ENCODE results near the gene WDR76. TPM values are rescaled to one million over a fixed set of nuclear protein-coding genes. Genes with fewer than 3 reads are reported as not detected.
A peak's percentile ranks its signal among the peaks of the same experiment; 100 is the strongest.

Gene WDR76
- total and polyA plus RNA-seq, 2 donors from 2014 or later = 0.73 to 4.8 TPM

GRCh38 chr15:43871835-43872234, 45.0 kb downstream of the WDR76 start:
- Histone ChIP-seq H3K9ac (ENCODE audit: low read length in 3 of 3) (no peak overlapping the region), H3K4me1 (ENCODE audit: control insufficient read depth in 2 of 3, insufficient read depth in 2 of 3, low read depth in 1 of 3, low read length in 3 of 3) (no peaks in the 10 kb centered on the region), H3K4me3 (ENCODE audit: low read length in 3 of 3) (no peak overlapping the region), H3K36me3 (ENCODE audit: control insufficient read depth in 2 of 3, insufficient read depth in 3 of 3, low read length in 3 of 3) (no peaks in the 10 kb centered on the region), H3K27ac (ENCODE audit: low read depth in 2 of 2, low read length in 2 of 2) (no peak overlapping the region), H3K9me3 (ENCODE audit: control insufficient read depth in 2 of 3, insufficient read depth in 1 of 3, low read length in 3 of 3) (no peaks in the 10 kb centered on the region), H3K27me3 (ENCODE audit: control insufficient read depth, insufficient read depth, low read length) (no peaks in the 10 kb centered on the region)
- DNase-seq (no peak), FAIRE-seq (no peak)
- TF ChIP-seq, protein P1, sequence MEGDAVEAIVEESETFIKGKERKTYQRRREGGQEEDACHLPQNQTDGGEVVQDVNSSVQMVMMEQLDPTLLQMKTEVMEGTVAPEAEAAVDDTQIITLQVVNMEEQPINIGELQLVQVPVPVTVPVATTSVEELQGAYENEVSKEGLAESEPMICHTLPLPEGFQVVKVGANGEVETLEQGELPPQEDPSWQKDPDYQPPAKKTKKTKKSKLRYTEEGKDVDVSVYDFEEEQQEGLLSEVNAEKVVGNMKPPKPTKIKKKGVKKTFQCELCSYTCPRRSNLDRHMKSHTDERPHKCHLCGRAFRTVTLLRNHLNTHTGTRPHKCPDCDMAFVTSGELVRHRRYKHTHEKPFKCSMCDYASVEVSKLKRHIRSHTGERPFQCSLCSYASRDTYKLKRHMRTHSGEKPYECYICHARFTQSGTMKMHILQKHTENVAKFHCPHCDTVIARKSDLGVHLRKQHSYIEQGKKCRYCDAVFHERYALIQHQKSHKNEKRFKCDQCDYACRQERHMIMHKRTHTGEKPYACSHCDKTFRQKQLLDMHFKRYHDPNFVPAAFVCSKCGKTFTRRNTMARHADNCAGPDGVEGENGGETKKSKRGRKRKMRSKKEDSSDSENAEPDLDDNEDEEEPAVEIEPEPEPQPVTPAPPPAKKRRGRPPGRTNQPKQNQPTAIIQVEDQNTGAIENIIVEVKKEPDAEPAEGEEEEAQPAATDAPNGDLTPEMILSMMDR (IDR thresholded peaks at IDR 0.05; ENCODE audit: borderline replicate concordance, extremely low read depth, insufficient read depth) = no peak
- intact Hi-C loops (cut with DNase I) = no loop called here

- Histone ChIP-seq H3K4me3 (ENCODE audit: low read length in 3 of 3) (no peak overlapping the region), H3K9ac (ENCODE audit: low read length in 3 of 3) (no peak overlapping the region), H3K27me3 (ENCODE audit: control insufficient read depth, insufficient read depth, low read length) (no peaks in the 10 kb centered on the region), H3K4me1 (ENCODE audit: control insufficient read depth in 2 of 3, insufficient read depth in 2 of 3, low read depth in 1 of 3, low read length in 3 of 3) (no peaks in the 10 kb centered on the region), H3K27ac (ENCODE audit: low read depth in 2 of 2, low read length in 2 of 2) (no peak overlapping the region), H3K36me3 (ENCODE audit: control insufficient read depth in 2 of 3, insufficient read depth in 3 of 3, low read length in 3 of 3) (no peaks in the 10 kb centered on the region), H3K9me3 (ENCODE audit: control insufficient read depth in 2 of 3, insufficient read depth in 1 of 3, low read length in 3 of 3) (no peaks in the 10 kb centered on the region)
- intact Hi-C loops (cut with DNase I) = no loop called here
- TF ChIP-seq, protein P1 (IDR thresholded peaks at IDR 0.05; ENCODE audit: borderline replicate concordance, extremely low read depth, insufficient read depth) = peak; percentile 35
- peak in 4 of 5 donors; percentile 51 to 86 (median 68) for DNase-seq
- FAIRE-seq = no peak
Observed at GRCh38 chr15:43872416-43873020, 45.7 kb downstream of the WDR76 start.

GRCh38 chr15:43873651-43874050, 46.8 kb downstream of the WDR76 start:
- DNase-seq (no peak), FAIRE-seq (no peak)
- H3K4me3 ChIP-seq (ENCODE audit: low read length in 3 of 3) = no peak overlapping the region
- TF ChIP-seq, protein P1 (IDR thresholded peaks at IDR 0.05; ENCODE audit: borderline replicate concordance, extremely low read depth, insufficient read depth) = no peak
- no peaks in the 10 kb centered on the region for H3K27me3 ChIP-seq (ENCODE audit: control insufficient read depth, insufficient read depth, low read length)
- no peak overlapping the region for H3K9ac ChIP-seq (ENCODE audit: low read length in 3 of 3)
- no peaks in the 10 kb centered on the region for H3K36me3 ChIP-seq (ENCODE audit: control insufficient read depth in 2 of 3, insufficient read depth in 3 of 3, low read length in 3 of 3)
- no peaks in the 10 kb centered on the region for H3K9me3 ChIP-seq (ENCODE audit: control insufficient read depth in 2 of 3, insufficient read depth in 1 of 3, low read length in 3 of 3)
- H3K27ac ChIP-seq (ENCODE audit: low read depth in 2 of 2, low read length in 2 of 2) = no peak overlapping the region
- intact Hi-C loops (cut with DNase I) = no loop called here
- H3K4me1 ChIP-seq (ENCODE audit: control insufficient read depth in 2 of 3, insufficient read depth in 2 of 3, low read depth in 1 of 3, low read length in 3 of 3) = no peaks in the 10 kb centered on the region

GRCh38 chr15:43876872-43877271, 50.1 kb downstream of the WDR76 start:
- intact Hi-C loops (cut with DNase I) = no loop called here
- Histone ChIP-seq H3K4me3 (ENCODE audit: low read length in 3 of 3) (no peak overlapping the region), H3K36me3 (ENCODE audit: control insufficient read depth in 2 of 3, insufficient read depth in 3 of 3, low read length in 3 of 3) (no peaks in the 10 kb centered on the region), H3K4me1 (ENCODE audit: control insufficient read depth in 2 of 3, insufficient read depth in 2 of 3, low read depth in 1 of 3, low read length in 3 of 3) (no peaks in the 10 kb centered on the region), H3K27me3 (ENCODE audit: control insufficient read depth, insufficient read depth, low read length) (no peaks in the 10 kb centered on the region), H3K9me3 (ENCODE audit: control insufficient read depth in 2 of 3, insufficient read depth in 1 of 3, low read length in 3 of 3) (no peaks in the 10 kb centered on the region), H3K9ac (ENCODE audit: low read length in 3 of 3) (no peak overlapping the region), H3K27ac (ENCODE audit: low read depth in 2 of 2, low read length in 2 of 2) (no peak overlapping the region)
- TF ChIP-seq, protein P1 (IDR thresholded peaks at IDR 0.05; ENCODE audit: borderline replicate concordance, extremely low read depth, insufficient read depth) = no peak
- DNase-seq = peak in 1 of 5 donors; percentile 27
- FAIRE-seq = no peak
